ENCODE data around the gene TEDC1.
"Not testable (repeated sequence)": the region's sequence is repeated elsewhere in the genome, so short reads cannot be mapped to it uniquely, and the experiment has no call there.

Gene TEDC1

DNA sequence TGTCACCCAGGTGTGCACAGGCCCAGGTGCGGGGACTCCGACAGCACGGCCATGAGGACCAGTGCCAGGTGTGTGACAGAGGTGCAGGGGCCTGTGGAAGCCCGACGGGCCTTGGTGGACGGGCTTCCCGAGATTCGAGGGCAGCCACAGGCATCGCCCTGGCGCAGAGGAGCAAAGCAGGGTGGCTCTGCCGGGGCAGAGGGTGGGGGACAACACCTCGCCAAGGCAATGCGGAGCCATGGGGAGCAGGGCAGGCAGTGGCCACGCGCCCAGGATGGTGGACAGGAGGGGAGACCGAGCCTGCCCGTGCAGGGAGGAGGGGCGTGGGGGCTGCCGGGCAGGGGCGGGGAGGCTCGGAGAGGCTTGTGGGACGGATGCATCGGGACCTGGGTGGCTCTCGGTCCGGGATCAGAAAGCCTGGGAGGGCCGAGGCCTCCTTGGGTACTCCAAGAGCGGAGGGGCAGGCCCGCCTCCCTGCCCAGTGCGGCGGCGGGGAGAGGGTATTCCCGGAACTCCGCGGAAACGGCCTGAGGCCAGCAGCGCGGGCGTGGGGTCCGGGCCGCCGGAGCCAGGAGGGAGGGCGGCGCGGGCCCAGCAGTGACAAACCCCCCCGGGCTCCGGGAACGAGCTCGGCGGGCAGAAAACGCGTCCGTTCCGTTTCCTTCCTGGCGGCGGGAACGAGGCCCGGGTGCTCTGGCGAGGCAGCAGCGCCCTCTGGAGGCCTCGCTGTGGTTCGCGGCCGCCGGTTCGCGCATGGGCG lies 37.0 kb downstream of the TEDC1 start:
- DNase-seq: peak; percentile 66

DNA sequence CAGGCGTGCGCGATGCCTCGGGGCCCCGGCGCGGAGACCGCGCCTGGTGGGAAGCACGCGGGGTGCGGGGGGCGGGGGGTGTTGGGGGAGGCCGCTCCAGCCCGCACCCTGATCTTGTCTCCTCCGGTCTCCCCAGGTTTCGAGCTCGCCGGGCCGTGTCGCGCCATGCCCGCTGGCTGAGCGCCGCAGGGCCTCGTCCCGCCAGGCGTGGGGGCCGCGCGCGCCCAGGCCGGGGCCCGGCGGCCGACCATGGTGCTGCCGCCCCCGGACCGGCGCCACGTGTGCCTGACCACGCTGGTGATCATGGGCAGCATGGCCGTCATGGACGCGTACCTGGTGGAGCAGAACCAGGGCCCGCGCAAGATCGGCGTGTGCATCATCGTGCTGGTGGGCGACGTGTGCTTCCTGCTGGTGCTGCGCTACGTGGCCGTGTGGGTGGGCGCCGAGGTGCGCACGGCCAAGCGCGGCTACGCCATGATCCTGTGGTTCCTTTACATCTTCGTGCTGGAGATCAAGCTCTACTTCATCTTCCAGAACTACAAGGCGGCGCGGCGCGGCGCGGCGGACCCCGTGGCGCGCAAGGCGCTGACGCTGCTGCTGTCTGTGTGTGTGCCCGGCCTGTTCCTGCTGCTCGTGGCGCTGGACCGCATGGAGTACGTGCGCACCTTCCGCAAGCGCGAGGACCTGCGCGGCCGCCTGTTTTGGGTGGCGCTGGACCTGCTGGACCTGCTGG lies 37.7 kb downstream of the TEDC1 start:
- no peak for DNase-seq

DNA sequence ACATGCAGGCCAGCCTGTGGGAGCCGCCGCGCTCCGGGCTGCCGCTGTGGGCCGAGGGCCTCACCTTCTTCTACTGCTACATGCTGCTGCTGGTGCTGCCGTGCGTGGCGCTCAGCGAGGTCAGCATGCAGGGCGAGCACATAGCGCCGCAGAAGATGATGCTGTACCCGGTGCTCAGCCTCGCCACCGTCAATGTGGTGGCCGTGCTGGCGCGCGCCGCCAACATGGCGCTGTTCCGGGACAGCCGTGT lies 38.2 kb downstream of the TEDC1 start:
- no peak for DNase-seq

DNA sequence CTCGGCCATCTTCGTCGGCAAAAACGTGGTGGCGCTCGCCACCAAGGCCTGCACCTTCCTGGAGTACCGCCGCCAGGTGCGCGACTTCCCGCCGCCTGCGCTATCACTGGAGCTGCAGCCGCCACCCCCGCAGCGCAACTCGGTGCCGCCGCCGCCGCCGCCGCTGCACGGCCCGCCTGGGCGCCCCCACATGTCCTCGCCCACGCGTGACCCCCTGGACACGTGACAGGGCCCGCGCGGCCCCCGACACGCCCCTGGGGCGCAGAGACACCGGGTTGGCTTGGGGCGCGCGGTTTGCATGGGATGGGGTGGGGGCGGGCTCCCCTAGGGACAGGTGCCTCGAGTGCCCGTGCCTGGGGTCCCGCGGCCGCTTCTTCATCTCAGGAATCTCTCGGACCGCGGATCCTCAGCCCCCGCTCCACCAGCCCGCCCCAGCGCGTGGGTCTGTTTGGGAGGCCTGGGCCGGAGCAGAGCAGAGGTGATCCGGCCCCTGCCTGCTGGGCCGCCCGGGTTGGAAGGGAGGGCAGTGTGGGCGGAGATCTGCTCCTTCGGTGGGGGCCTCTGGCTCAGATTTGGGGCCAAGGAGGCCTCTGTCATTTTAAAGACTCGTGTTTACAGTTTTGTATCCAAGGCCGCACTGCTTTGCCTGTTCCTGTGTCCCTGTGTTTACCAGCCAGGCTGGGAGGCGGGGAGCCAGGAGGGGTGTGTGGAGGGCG lies 38.7 kb downstream of the TEDC1 start:
- no peak for DNase-seq

GRCh38 chr14:105530285-105531087 lies 39.4 kb downstream of the TEDC1 start:
- DNase-seq: no peak

DNA sequence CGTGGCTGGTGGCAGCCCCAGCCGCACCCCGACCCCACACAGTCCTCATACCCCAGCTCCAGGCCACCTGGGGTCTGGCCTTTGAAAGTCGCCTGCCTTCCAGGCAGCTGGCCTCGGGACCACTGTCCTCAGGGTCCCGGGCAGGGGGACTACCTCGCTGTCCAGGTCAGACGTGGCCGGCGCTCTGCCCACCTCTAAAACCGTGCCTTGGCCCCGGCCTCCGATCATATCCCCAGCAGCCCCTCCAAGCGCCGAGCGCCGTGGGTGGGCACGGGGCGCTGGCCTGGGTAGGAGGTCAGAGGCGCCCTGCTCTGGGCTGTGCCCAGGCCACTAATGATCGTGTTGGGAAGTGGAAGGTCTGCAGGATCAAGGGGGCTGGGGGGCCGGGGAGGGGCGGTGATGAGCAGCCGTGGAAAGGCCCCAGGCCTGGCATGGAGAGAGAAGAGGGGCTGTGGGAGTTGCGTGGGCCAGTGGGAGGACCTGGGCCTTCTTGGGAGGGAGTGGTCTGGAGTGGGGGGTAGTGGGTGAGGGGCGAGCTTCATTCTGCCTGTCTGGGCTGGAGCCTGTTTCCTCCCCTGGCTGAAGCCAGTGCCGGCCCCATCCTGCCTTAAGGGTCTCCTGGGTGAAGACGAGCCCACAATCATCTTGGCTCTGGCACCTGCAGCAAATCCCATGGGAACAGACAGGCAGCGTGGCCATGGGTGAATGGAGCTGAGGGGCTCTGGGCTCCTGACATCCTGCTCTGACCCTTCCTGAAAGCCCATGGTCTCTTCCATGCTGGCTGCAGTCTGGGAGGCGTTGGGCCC lies 40.2 kb downstream of the TEDC1 start:
- no peak for DNase-seq

- no peak for DNase-seq
Observed at GRCh38 chr14:105531894-105532623, 41.0 kb downstream of the TEDC1 start.

- no peak for DNase-seq
Observed at GRCh38 chr14:105532735-105533141, 41.7 kb downstream of the TEDC1 start.

- no peak for DNase-seq
Observed at GRCh38 chr14:105533391-105533790, 42.3 kb downstream of the TEDC1 start.

GRCh38 chr14:105533811-105534498 lies 42.9 kb downstream of the TEDC1 start:
- DNase-seq: no peak

GRCh38 chr14:105534586-105534985 lies 43.5 kb downstream of the TEDC1 start:
- DNase-seq: no peak

- no peak for DNase-seq
Observed at GRCh38 chr14:105536051-105536450, 45.0 kb downstream of the TEDC1 start.

- DNase-seq: no peak
Observed at GRCh38 chr14:105536691-105537579, 45.9 kb downstream of the TEDC1 start.

DNA sequence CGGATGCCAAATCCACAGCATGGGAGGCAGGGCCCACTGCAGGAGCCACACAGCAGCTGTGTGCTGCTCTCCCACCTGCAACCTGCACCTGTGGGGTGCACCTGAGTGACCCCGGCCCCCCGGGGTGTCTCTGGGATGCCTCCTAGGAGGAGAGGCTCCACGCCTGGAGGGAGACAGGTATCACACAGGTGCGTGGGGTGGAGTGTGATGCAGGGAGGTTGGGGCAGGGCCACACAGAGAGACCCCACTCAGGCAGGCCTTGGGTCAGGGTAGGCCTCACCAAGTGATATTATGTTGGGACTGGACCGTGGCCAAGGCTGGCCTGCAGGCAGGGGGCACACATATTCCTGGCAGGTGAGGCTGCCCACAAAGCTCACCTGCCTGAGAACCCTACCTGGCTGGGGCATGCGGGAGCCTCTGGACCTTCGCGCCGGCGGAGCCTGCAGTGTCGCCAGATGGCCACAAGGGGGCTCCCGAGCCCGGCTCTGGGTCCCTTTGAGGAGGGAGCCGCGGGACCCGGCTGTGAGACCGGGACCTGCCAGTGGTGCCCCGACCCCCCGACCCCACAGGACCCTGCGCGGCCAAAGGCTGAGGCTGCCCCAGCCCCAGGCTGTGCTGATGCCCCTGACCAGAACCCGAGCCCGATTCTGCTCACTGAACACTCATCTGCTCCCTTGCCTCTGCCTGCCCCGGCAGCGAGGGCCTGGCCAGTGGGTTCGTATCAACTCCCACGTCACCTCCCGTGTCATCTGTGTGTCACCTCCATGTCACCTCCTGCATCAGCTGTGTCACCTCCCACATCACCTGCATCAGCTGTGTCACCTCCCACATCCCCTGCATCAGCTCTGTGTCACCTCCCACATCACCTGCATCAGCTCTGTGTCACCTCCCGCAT lies 46.8 kb downstream of the TEDC1 start:
- DNase-seq: peak; percentile 65

- no peak for DNase-seq
Observed at GRCh38 chr14:105538481-105539049, 47.5 kb downstream of the TEDC1 start.

DNA sequence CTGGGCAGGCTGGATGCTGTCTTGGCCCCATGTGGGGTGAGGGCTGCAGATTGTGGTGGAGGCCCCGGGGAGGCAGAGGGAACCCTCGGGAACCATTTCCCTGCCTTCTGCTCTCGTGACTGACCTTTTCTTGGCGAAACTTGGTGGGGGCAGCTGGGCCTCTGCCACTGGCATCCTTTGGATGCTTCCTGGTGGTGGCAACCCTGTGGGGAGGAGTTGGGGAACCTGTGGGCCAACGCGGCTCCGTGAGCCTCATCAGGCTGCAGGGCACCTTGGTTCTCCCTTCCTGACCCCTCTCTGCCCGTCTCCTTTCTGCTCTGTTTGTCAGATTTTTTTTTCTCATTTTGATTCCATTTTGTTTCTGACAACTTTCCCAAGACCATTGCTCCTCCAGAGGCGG lies 49.8 kb downstream of the TEDC1 start:
- no peak for DNase-seq

DNA sequence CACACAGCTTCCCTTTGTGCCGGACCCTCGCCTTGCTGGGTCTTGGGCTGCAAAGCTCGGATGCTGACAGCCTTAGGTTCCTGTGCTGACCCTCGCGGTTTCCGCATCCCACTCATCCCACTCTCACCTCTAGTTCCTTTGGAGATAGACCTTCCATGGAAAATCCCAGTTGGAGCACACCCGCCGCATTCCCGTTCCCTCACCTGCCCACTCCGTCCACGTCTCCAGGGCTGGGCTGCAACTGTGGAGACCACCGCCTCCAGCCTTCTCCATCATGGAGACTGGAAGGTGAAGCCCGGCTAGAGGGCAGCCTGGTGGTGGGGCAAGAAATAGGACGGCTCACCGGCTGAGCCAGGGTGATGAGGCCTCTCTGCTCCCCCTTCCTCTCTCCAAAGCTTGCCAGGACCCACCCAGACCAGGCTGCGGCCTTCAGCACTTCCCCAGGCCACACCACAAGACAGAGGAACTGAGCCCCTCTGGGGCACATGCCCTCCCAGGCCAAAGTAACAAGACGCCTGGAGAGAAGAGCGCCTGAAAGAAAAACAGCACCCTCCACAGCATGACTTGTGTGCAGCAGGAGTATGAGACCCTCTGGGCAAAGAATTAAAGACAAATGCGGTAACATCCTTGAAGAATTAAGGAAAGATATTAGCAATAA lies 50.3 kb downstream of the TEDC1 start:
- no peak for DNase-seq

DNA sequence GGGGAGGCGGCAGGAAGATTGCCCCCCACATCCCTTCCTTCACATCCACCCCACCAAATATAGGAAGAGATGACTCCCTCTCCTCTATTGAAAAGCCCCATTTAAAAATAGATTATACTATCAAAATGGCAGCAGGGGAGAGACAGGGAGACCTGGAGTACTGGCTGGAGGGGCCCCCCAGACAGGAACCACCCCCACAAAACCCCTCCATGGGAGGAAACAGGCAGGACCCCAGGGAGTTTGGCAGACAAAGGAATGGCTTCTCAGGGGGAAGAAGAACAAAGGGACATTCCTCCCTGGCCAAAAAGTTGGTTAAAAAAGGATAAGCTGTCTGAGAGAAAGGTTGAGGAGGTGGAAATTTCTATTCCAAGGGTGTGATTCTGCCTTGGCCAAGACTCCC lies 54.6 kb downstream of the TEDC1 start:
- not testable (repeated sequence) for DNase-seq

Measured in effector CD8-positive, alpha-beta T cell (primary cell).